T47D (cell line): Measurements from ENCODE around the gene TBX1.

Experiments used
- DNase-seq, 2 experiments: peaks; one replicate each; pipeline versions ENCODE4 v3.0.0 to v3.0.0-alpha.2; 2011 to 2012; ENCODE audit warnings: low read depth in 1 of 2, low spot score in 1 of 2
- JUND ChIP-seq: IDR thresholded peaks from 2 replicates; pipeline ENCODE4 v1.6.1; 2012; ENCODE audit warnings: low read depth
- in situ Hi-C: cut with HindIII; loops from 2 replicates; pipeline ENCODE4 v1.10.0; 2016; ENCODE audit warnings: low sequenced_read_pairs, low pct_unique_long_range_greater_than_20kb

The TBX1 gene

DNA sequence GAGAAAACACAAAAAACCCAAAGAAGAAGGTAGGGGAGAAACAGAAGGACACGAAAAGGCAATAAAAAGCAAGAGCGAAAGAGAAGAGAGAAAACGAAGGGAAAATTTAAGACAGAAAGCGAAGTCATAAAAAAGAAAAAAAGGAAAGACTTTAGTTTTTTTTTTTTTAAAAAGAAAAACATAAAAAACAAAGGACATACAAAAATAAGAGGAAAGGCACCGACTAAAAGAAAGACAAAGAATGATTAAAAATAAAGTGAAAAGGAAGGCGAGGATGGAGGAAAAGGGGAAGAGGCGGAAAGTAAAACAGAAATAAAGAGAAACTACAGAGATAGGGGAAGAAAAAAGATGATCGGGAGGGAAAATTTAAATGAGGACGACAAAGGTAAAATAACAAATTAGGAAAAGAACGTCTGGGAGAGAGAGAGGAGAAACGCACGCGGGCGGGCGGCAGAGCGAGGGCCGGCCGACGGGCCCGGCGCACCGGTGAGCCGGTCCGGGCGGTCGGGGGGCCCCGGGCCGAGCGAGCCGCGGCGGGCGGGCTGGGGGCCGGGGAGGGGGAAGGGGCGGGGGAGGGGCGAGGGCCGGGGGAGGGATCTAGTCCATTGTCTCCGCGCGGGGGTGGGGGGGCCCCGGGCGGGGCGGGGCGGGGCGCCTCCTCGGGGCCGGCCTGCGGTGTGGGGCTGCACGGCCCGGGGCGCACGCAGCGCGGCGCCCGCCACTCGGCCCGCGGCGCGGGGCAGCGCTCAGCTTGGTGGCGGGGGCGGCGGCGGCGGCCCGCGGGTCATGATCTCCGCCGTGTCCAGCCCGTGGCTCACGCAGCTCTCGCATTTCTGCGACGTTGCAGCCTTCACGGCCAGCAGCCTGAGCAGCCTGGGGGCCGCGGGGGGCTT, at the start of gene TBX1:
TBX1 (plus strand) TSS at position 721 of the 893 bp plus-strand sequence; CDS start at position 787, 66 bp downstream.
- in situ Hi-C loops, result no loop called here
- no peak for DNase-seq
- no peak for TF ChIP-seq JUND

DNA sequence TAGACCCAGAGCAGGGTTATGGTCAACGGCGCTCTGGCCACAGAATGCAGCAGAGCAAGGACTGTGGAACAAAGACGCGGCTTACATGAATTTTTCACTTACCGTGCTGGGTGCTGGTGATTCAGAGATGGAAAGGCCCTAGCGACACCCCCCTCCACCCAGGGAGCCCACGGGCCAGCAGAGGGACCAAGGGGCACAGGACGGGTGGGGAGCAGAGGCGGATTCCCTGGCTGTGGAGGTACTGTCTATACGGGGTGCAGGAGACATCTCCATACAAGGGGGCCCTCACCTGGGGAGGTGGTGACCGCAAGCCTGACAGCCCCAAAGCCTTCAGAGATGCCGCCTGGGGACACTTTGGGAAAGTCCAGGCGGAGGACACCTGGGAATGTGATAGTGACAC, 47.3 kb upstream of the TBX1 start:
- no peak for TF ChIP-seq JUND
- no peak for DNase-seq
- in situ Hi-C loops, result no loop called here

DNA sequence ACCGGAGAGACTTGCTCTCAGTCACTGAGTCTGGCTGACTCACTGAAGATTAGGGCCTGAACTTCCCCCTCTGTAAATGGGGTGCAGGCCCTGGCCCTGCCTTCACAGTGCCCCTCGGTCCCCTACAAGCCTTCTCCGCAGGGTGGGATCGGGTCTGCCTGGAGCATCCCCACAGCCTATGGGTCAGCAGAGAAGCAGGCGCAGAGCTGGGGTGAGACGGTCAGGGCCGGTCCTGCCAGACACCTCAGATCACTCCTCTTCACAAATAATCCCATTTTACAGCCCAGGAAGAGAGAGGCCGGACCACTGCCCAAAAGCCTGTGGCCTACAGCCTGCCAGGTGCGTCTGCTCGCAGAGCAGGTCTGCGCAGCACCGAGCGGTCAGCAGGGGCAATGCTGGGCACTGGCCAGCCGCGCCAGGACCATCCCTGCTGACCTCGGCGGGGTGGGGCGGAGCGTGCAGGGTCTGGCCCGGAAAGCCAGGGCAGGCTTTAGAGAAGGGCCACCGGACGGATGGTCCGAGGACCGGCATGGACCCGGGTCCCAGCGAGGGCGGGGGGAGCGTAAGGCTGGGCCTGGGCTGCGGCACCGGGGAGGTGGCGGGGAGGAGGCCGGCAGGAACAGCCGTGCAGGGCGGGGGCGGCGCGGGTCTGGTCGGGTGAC, 46.8 kb upstream of the TBX1 start:
- in situ Hi-C loops, result no loop called here
- DNase-seq, result no peak
- TF ChIP-seq JUND, result no peak

DNA sequence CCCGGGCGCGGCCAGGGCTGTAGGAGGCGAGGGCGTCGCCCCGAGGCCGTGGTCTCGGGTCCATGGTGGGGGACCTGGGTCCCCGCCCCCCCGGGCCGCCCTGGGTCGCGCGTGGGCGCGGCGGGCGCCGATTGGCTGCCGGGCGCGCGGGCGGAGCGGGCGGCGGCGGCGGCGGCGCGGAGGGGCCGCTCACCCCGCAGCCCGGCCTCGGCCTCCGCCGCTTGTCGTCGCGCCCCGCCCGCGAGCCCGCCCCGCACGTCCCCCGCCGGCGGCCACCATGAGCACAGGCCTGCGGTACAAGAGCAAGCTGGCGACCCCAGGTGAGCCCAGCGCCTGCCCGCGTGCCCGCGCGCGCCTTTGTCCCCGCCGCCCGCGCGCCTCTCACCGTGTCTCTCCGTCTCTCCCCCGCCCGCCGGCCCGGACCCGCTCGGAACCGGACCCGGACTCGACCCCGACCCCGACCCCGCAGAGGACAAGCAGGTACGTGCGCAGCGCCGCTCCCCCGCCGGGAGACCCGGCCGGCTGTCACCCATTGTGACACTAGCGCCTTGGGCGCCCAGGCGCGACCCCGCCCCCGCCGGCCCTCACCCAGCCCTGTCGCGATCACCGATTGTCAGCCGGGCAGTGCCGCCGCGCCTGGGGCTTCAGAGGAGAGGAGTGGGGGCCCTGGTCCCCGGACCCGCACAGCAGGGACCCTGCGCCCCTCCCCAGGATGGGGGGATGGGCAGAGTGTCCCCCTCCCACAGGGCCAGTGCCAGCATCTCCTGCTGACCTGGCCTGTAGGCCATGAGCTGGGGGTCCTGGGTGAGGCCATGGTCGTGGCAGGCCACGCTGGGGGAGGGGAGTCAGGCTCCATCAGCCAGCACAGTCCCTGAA, 46.0 kb upstream of the TBX1 start, which contains the start of gene SEPTIN5:
SEPTIN5 (plus strand) TSS at position 192 of the 876 bp plus-strand sequence; CDS start at position 278, 86 bp downstream.
- TF ChIP-seq JUND, result no peak
- peak in 1 of 2 experiments; percentile 31 for DNase-seq
- in situ Hi-C loops, result no loop called here

DNA sequence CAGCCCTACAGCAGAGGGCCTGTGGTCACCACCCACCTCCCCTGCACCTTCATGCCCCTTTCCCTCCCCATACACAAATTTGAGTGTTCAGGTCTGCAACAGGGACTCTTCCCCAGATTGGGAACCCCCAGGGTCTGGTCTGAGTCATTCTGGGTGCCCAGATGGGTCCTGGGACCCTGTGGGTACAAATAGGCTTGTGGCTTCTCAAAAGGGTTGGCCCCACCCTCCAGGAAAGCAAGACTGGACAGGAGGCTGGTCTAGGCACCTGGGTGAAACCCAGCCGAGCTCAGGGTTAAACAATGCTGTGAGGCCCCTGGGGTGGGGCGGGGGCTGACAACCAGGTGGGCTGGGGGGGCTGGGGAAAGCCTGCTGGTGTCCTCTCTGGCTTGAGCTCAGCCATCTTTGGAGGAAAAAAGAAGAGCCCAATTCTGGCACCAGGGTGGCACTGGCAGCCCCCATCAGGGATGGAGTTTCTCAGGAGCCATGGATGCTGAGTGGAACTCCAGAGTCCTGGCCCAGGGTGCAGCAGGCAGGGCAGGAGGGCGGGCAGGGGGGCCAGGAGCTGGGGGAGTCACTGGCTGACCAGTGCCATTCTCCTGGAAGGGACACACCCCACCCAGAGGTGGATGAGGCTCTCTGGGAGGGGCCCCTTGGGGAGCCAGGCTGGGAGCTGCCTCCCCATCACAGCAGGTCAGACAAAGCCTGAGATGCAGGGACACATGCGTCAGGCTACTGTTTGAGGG, 45.2 kb upstream of the TBX1 start:
- in situ Hi-C loops, result no loop called here
- no peak for TF ChIP-seq JUND
- no peak for DNase-seq

DNA sequence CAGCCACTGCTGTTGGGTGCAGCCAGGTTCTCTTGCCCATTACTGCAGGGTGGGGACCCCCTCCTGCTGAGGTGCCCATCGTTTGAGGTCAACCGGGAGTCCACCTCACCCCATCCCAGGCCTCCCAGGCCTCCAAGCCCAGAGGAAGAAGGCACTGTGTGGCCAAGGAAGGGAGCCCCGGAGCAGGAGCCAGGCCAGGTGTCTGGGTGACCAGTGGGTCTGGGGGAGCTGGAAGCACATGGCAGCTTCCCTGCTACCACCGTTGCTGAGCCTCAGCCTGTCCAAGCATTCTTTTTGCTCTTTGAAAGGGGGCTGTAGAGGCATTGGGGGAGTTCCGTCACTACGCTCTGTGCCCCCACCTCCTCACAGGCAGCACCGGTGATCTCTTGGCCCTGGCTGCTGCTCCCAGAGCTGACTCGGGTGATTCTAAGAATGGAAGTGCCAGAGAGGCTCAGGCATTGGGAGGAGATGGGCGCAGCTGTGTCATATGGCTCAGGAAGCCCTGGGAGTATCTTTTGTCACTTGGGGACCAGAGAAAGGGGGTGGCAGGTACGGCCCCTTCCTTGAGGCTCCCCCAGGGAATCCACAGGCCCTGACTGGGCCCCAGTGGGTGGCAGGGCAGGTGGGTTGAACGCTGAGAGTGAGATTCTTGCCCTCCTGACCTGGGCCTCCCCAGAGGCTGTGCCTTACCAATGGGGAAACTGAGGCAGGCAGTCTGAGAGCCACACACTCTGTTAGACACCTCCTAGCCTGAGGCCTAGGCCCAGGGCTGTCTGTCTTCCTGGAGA, 44.3 kb upstream of the TBX1 start:
- in situ Hi-C loops, result no loop called here
- no peak for TF ChIP-seq JUND
- DNase-seq, result no peak

DNA sequence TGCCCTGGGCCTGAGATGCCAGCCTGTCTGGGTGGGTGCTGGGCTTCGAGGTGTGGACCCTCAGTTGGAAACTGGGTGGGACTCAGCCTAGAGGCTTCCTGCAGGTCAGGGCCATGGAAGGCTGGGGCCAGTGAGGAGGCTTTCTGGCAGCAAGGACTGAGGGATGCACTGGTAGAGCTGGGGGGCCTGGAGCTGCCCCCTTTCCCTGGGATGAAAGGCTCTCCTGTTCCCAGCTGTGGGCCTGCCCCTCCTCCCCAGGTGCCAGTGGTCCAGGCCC, 43.8 kb upstream of the TBX1 start:
- in situ Hi-C loops, result no loop called here
- no peak for DNase-seq
- no peak for TF ChIP-seq JUND

DNA sequence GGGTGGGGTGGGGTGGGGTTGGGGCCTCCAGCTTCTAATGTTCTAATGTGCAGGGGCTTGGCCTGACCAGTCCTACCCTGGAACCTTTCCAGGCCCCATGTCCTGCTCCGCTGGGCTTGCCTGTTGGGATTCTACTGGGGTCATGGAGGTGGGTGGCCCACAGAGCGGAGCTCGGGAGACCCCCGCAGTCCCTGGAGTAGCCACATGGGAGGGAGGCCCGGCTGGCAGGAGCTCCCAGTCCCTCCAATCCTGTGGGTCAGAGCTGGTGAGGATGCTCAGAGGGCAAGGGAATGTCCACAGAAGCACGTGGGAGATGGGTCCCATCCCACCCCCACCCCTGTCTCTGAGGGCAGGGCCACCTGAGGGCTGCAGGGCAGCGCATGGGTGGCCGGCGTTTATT, 43.4 kb upstream of the TBX1 start:
- no peak for DNase-seq
- in situ Hi-C loops, result no loop called here
- no peak for TF ChIP-seq JUND

DNA sequence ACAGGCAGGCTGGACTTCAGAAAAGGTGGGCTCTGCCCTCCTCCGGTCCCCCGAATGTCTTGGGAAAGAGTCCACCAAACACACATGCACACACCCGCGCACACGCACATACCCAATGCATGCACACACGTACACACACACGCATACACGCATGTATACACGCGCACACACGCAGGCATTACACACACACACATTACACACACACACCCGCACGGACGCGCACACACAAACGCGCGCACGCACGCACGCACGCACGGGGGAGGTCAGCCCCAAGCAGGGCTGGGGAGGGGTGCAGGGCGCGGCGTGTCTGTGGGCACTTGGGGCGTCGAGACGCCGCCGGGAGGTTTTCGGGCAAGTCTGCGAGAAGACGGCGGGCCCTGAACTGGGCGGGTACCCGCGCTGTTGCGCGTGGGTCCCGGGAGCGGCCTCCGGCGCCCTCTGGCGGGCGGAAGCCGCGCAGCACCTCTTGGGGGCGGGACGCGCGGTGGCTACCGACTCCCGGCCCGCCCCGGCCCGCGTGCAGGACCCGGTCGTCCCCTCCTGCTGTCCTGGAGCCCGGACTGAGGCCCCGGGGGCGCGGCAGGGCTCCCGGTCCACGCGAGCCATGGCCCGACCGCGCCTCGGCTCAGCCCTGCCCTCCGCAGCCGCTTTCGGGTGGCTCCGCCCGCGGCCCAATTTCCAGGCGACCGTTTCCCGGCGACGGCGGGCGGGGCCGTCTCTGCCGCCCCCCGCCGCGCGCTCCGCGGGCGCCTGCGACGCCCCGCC, 42.7 kb upstream of the TBX1 start:
- TF ChIP-seq JUND, result no peak
- peak; percentile 71 to 84 for DNase-seq
- in situ Hi-C loops, result no loop called here

DNA sequence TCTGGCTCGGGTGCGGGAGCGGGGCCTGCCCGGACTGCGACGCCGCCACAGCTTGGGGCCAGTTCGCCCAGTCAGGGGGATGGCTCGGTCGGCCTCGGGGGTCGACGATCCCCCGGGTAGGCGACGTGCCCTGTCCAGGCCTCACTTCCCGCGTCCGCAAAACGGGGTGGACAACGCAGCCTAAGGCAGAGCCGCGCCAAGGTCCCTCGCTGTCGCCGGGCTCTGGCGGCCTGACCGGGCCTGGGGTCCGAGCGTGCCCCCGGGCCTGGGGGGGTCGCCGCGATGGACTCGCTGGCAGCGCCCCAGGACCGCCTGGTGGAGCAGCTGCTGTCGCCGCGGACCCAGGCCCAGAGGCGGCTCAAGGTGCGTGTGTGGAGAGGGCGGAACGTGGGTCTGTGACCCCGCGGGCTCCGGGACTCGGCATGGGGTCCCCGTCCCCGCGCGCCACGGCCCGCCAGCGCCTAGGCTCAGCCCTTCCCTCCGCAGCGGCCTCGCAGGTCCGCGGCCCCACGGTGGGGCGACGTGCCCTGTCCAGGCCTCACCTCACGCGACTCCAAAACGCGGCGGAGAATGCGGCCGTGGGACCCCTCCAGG, 42.0 kb upstream of the TBX1 start:
- no peak for DNase-seq
- in situ Hi-C loops, result no loop called here
- TF ChIP-seq JUND, result no peak
